ENCODE data around the gene FMN1.

DNA sequence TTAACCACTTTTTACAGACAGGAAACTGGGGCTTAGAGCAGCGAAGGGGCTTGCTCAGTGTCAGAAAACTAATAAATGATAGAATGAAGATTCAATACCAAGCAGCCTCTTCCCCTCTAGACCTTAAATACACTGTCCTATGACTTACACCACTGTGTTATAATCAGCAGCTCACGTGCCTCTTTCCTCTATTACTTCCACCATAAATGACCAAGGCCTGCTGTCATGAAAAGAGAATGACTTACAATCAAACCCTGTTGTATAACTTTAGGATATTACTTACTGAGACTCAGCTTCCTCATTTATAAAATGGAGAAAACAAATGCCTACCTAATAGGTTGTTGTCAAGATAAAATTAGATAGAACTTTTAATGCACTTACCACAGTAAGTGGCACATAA lies 11.6 kb downstream of the FMN1 start:
- TF ChIP-seq, protein P1, sequence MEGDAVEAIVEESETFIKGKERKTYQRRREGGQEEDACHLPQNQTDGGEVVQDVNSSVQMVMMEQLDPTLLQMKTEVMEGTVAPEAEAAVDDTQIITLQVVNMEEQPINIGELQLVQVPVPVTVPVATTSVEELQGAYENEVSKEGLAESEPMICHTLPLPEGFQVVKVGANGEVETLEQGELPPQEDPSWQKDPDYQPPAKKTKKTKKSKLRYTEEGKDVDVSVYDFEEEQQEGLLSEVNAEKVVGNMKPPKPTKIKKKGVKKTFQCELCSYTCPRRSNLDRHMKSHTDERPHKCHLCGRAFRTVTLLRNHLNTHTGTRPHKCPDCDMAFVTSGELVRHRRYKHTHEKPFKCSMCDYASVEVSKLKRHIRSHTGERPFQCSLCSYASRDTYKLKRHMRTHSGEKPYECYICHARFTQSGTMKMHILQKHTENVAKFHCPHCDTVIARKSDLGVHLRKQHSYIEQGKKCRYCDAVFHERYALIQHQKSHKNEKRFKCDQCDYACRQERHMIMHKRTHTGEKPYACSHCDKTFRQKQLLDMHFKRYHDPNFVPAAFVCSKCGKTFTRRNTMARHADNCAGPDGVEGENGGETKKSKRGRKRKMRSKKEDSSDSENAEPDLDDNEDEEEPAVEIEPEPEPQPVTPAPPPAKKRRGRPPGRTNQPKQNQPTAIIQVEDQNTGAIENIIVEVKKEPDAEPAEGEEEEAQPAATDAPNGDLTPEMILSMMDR (IDR thresholded peaks at IDR 0.05), result no peak
- no peak for TF ChIP-seq POLR2A (IDR thresholded peaks at IDR 0.05)
